RWPE2 (cell line): ENCODE results near the gene RIMBP2.

ENCODE experiments used
- ATAC-seq: fragments of 200-7000 bp; cut with Tn5 transposase; 3 replicates; pipeline ENCODE4 v1.9.1; 2021; ENCODE audit warnings: low read depth
- DNase-seq: peaks from one replicate; pipeline ENCODE4 v3.0.0-alpha.2; 2020; ENCODE audit warnings: low spot score
- H3K27ac ChIP-seq: fragments of 450-650 bp; 2 replicates; pipeline ENCODE4 v1.5.1; 2017; ENCODE audit warnings: mild to moderate bottlenecking; ENCODE audit not compliant: poor library complexity, severe bottlenecking
- H3K27me3 ChIP-seq: fragments of 250-450 bp; sonication (Bioruptor Pico); 2 replicates; pipeline ENCODE4 v1.5.1; 2021; ENCODE audit warnings: mild to moderate bottlenecking, moderate library complexity; ENCODE audit not compliant: insufficient read depth, poor library complexity, severe bottlenecking
- H3K36me3 ChIP-seq: fragments of 250-450 bp; sonication (Bioruptor Pico); 2 replicates; pipeline ENCODE4 v1.5.1; 2020; ENCODE audit warnings: low read depth, mild to moderate bottlenecking, moderate library complexity
- H3K4me1 ChIP-seq: fragments of 250-450 bp; sonication (Bioruptor Pico); 2 replicates; pipeline ENCODE4 v1.5.1; 2021; ENCODE audit warnings: mild to moderate bottlenecking, moderate library complexity; ENCODE audit not compliant: insufficient read depth, poor library complexity, severe bottlenecking
- H3K4me3 ChIP-seq: fragments of 250-450 bp; sonication (Bioruptor Pico); 2 replicates; pipeline ENCODE4 v1.5.1; 2021; ENCODE audit warnings: mild to moderate bottlenecking, moderate library complexity; ENCODE audit not compliant: severe bottlenecking
- H3K9me3 ChIP-seq: fragments of 250-450 bp; sonication (Bioruptor Pico); 2 replicates; pipeline ENCODE4 v1.5.1; 2021; ENCODE audit warnings: mild to moderate bottlenecking, moderate library complexity; ENCODE audit not compliant: severe bottlenecking
- CTCF ChIP-seq: fragments of 450-650 bp; IDR thresholded peaks from one replicate; pipeline ENCODE4 v1.5.1; 2017; ENCODE audit warnings: mild to moderate bottlenecking, moderate library complexity; ENCODE audit not compliant: poor library complexity, severe bottlenecking

RIMBP2 gene

GRCh38 chr12:130644146-130644545 lies 72.0 kb downstream of the RIMBP2 start:
- ATAC-seq = no peak
- H3K9me3 ChIP-seq = no peaks in the 10 kb centered on the region
- H3K4me1 ChIP-seq = no peaks in the 10 kb centered on the region
- H3K27me3 ChIP-seq = peaks cover 3% of the 10 kb centered on the region
- TF ChIP-seq CTCF = no peak
- H3K4me3 ChIP-seq = no peak overlapping the region
- no peaks in the 10 kb centered on the region for H3K36me3 ChIP-seq
- H3K27ac ChIP-seq = no peak overlapping the region
- no peak for DNase-seq

- ATAC-seq (no peak), DNase-seq (no peak)
- Histone ChIP-seq H3K27me3 (peaks cover 7% of the 10 kb centered on the region), H3K9me3 (no peaks in the 10 kb centered on the region), H3K4me3 (no peak overlapping the region), H3K36me3 (no peaks in the 10 kb centered on the region), H3K4me1 (no peaks in the 10 kb centered on the region), H3K27ac (no peak overlapping the region)
- no peak for TF ChIP-seq CTCF
Observed at GRCh38 chr12:130642856-130643255, 73.2 kb downstream of the RIMBP2 start.

GRCh38 chr12:130641533-130642184 lies 74.4 kb downstream of the RIMBP2 start:
- no peak for DNase-seq
- peaks cover 7% of the 10 kb centered on the region for H3K27me3 ChIP-seq
- no peak for TF ChIP-seq CTCF
- no peaks in the 10 kb centered on the region for H3K9me3 ChIP-seq
- H3K4me3 ChIP-seq = no peak overlapping the region
- no peak for ATAC-seq
- H3K27ac ChIP-seq = no peak overlapping the region
- no peaks in the 10 kb centered on the region for H3K4me1 ChIP-seq
- H3K36me3 ChIP-seq = no peaks in the 10 kb centered on the region

GRCh38 chr12:130640901-130641300 lies 75.2 kb downstream of the RIMBP2 start:
- Histone ChIP-seq H3K4me3 (no peak overlapping the region), H3K36me3 (no peaks in the 10 kb centered on the region), H3K4me1 (no peaks in the 10 kb centered on the region), H3K27ac (no peak overlapping the region), H3K27me3 (peaks cover 7% of the 10 kb centered on the region), H3K9me3 (no peaks in the 10 kb centered on the region)
- no peak for TF ChIP-seq CTCF
- no peak for DNase-seq
- ATAC-seq = no peak

GRCh38 chr12:130640496-130640895 lies 75.6 kb downstream of the RIMBP2 start:
- ATAC-seq (no peak), DNase-seq (no peak)
- Histone ChIP-seq H3K27me3 (peaks cover 6% of the 10 kb centered on the region), H3K27ac (no peak overlapping the region), H3K4me3 (no peak overlapping the region), H3K36me3 (no peaks in the 10 kb centered on the region), H3K4me1 (no peaks in the 10 kb centered on the region), H3K9me3 (no peaks in the 10 kb centered on the region)
- TF ChIP-seq CTCF = no peak
